Measurements from ENCODE around the gene NPHP1. TPM values are rescaled to one million over a fixed set of nuclear protein-coding genes. Genes with fewer than 3 reads are reported as not detected.

NPHP1 gene
- total RNA-seq, 2 experiments from 2014 or later = 1.3 to 1.4 TPM

DNA sequence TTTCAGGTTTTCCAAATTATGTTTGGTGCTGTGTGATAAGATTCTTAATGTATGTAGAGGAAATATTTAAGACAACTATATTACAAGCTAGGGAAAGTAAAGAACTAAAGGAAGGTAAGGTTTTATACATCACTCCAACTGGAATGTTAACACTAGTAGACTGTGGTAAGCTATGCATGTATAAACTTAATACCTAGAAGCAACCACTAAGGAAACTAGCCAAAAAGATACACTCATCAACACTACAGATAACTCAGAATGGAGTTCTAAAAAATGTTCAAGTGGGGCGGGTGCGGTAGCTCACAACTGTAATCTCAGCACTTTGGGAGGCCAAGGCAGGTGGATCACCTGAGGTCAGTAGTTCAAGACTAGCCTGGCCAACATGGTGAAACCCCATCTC lies 51.4 kb downstream of the NPHP1 start:
- peaks cover 2% of the 10 kb centered on the region for H3K27me3 Mint-ChIP-seq

DNA sequence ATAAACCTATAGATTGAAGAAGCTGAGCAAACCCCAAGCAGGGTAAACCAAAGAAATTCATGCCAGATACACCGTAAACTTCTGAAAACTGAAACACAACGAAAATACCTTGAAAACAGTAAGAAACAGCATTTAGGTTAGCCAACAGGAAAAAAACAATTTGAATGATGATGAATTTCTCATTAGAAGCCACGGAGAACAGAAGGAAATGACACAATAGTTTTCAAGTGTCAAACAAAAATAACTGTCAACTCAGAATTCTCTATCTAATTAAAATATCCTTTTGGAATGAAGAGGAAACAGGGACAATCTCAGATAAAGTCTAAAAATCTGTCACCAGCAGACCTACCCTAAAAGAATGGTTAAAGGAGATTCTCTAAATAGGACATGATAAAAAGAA lies 51.9 kb downstream of the NPHP1 start:
- POLR2A ChIA-PET = no interaction called here
- ATAC-seq = no peak
- no peak overlapping the region for H3K4me3 Mint-ChIP-seq
- no peak overlapping the region for H3K27ac Mint-ChIP-seq
- CTCF ChIA-PET = no interaction called here
- TF ChIP-seq, protein P1, sequence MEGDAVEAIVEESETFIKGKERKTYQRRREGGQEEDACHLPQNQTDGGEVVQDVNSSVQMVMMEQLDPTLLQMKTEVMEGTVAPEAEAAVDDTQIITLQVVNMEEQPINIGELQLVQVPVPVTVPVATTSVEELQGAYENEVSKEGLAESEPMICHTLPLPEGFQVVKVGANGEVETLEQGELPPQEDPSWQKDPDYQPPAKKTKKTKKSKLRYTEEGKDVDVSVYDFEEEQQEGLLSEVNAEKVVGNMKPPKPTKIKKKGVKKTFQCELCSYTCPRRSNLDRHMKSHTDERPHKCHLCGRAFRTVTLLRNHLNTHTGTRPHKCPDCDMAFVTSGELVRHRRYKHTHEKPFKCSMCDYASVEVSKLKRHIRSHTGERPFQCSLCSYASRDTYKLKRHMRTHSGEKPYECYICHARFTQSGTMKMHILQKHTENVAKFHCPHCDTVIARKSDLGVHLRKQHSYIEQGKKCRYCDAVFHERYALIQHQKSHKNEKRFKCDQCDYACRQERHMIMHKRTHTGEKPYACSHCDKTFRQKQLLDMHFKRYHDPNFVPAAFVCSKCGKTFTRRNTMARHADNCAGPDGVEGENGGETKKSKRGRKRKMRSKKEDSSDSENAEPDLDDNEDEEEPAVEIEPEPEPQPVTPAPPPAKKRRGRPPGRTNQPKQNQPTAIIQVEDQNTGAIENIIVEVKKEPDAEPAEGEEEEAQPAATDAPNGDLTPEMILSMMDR (IDR thresholded peaks at IDR 0.05) = no peak
- H3K36me3 Mint-ChIP-seq (ENCODE audit: low read depth) = peaks cover 12% of the 10 kb centered on the region
- no peak for DNase-seq
- H3K27me3 Mint-ChIP-seq = peaks cover 2% of the 10 kb centered on the region
- intact Hi-C loops (cut with micrococcal nuclease) = no loop called here
- peaks cover 22% of the 10 kb centered on the region for H3K4me1 Mint-ChIP-seq (ENCODE audit: low read depth)
- H3K9me3 Mint-ChIP-seq = peaks cover 17% of the 10 kb centered on the region

More for the DNA sequence above, 51.4 kb downstream of the NPHP1 start:
- TF ChIP-seq, protein P1 (IDR thresholded peaks at IDR 0.05) = no peak
- Mint-ChIP-seq H3K4me3 (no peak overlapping the region), H3K9me3 (peaks cover 15% of the 10 kb centered on the region), H3K36me3 (ENCODE audit: low read depth) (peaks cover 12% of the 10 kb centered on the region), H3K4me1 (ENCODE audit: low read depth) (peaks cover 22% of the 10 kb centered on the region), H3K27ac (no peak overlapping the region)
- POLR2A ChIA-PET = no interaction called here
- CTCF ChIA-PET = no interaction called here
- DNase-seq (no peak), ATAC-seq (no peak)
- intact Hi-C loops (cut with micrococcal nuclease) = no loop called here

DNA sequence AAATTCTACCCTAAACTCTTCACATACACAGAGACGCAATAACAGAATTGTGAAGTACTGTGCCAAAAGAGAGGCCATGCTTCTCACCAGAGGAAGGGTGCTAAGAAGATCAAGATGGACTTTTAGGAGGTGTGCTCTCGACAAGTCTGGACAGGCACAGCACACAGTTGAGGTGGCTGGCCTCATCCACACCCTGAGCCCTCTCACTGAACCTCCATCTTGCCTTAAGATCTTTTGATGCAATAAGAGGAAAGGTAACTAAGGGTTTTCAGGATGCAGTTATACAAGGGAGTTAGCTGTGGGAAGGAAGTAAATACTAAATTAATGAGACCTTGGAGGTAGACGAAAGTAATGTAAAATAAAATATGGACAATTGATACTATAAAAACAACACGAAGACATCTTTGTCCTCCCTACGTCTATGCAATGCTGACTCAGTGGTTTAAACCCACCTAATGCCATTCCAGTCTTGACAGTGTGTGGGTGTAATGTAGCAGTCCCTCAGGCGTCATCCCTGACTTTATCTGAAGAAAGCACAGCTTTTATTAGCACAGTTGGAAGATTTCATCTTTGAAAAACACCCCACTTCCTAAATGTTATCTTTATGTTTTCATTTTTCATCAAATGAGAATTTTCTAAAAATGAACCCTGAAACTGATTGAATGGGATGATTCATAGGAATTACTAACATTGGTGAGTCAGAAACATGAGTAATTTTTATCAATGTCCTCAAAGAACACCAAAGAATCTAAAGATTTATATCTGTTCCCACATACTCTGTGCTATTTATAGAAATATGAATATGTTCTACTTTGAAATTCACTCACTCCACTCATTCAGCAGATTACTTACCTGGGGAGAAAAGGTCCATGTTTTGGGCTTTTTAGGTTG lies 55.2 kb downstream of the NPHP1 start:
- Mint-ChIP-seq H3K4me3 (peak overlapping the region; percentile 6), H3K36me3 (ENCODE audit: low read depth) (peaks cover 9% of the 10 kb centered on the region), H3K27me3 (no peaks in the 10 kb centered on the region), H3K4me1 (ENCODE audit: low read depth) (peaks cover 18% of the 10 kb centered on the region), H3K9me3 (peaks cover 8% of the 10 kb centered on the region), H3K27ac (peak overlapping the region; percentile 78)
- POLR2A ChIA-PET = no interaction called here
- intact Hi-C loops (cut with micrococcal nuclease) = no loop called here
- TF ChIP-seq, protein P1 (IDR thresholded peaks at IDR 0.05) = no peak
- DNase-seq (no peak), ATAC-seq (peak; percentile 42)
- CTCF ChIA-PET = no interaction called here

DNA sequence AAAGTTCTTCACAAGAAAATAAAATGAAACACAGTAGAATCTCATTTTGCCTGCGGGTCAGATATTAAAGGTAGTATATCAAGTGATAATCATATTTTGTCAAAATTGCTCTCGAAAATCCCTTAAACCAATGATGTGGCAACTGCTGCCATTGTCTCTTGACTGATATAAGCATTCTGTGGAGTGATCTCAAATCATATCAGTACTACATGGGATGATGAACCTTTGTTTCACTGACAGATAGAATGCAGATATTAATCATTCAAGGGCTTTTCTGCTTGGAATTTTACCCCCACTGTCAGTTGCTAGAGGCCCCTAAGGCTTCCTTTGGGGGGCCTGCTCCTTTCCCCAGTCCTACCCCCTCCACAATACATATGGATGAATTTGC lies 57.9 kb downstream of the NPHP1 start:
- Mint-ChIP-seq H3K27ac (no peak overlapping the region), H3K27me3 (no peaks in the 10 kb centered on the region), H3K36me3 (ENCODE audit: low read depth) (peaks cover 2% of the 10 kb centered on the region), H3K4me3 (no peak overlapping the region), H3K9me3 (peaks cover 2% of the 10 kb centered on the region), H3K4me1 (ENCODE audit: low read depth) (peaks cover 18% of the 10 kb centered on the region)
- intact Hi-C loops (cut with micrococcal nuclease) = no loop called here
- POLR2A ChIA-PET = no interaction called here
- TF ChIP-seq, protein P1 (IDR thresholded peaks at IDR 0.05) = no peak
- ATAC-seq = no peak
- CTCF ChIA-PET = no interaction called here
- no peak for DNase-seq

DNA sequence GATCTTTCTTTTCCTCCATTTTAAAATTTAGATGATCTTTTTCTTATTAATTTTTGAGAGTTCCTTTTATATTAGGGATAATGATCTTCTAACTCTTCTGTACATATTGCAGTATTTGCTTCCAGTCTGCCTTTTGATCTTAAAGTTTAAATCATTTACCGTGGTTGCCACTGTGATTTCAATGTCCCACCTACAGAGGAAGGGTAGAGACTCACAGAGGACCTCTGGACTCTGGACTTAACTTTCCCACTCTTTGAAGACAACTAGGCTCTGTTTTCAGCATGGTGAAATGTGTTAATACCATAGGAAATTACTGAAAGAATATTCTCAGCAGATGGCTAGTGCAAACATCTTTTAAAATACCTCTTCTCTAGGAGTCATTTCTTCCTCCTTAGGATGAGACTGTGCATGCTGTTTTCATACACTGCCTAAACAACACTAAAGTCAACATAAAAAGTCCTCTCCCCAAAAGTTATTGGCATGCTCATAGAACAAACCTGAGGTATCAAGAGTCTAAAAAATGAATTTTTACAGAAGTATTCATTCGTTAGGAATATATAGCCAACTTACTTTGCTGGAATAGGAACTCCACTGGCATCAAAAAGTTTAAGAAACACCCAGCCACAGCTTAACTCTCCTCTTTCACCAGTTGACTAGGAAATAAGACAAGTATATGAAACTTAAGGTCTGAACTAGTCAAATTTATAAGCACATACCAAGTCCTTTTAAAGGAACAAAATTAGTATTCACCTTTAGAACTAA lies 58.4 kb downstream of the NPHP1 start:
- Mint-ChIP-seq H3K9me3 (peaks cover 2% of the 10 kb centered on the region), H3K4me1 (ENCODE audit: low read depth) (peaks cover 18% of the 10 kb centered on the region), H3K36me3 (ENCODE audit: low read depth) (peaks cover 2% of the 10 kb centered on the region), H3K27me3 (no peaks in the 10 kb centered on the region), H3K27ac (no peak overlapping the region), H3K4me3 (no peak overlapping the region)
- POLR2A ChIA-PET = no interaction called here
- CTCF ChIA-PET = interaction anchor here (1.6 kb wide), 1 partner anchor 19 kb away, joined by 3 read pairs; no protein-coding TSS in a partner anchor
- ATAC-seq (no peak), DNase-seq (no peak)
- TF ChIP-seq, protein P1 (IDR thresholded peaks at IDR 0.05) = no peak
- intact Hi-C loops (cut with micrococcal nuclease) = no loop called here

Data from activated CD8-positive, alpha-beta T cell treated with anti-CD3 and anti-CD28 coated beads for 36 hours (primary cell).